ENCODE measurements around the gene GET4. TPM values are rescaled to one million over a fixed set of nuclear protein-coding genes. Genes with fewer than 3 reads are reported as not detected.

Gene GET4
- polyA plus RNA-seq, 1 of the 3 experiments (the other 2 are of a cell fraction): 63.1 TPM

GRCh38 chr7:863106-863505, 13.2 kb upstream of the GET4 start:
- H3K79me2 ChIP-seq (ENCODE audit: insufficient read depth): peaks cover 10% of the 10 kb centered on the region; the same call in 1 of the 2 replicates
- no peak overlapping the region for H3K4me2 ChIP-seq
- no peak for TF ChIP-seq ELF1 (IDR thresholded peaks at IDR 0.05)
- TF ChIP-seq PBX3 (IDR thresholded peaks at IDR 0.05): no peak
- no peak for TF ChIP-seq TAF1 (IDR thresholded peaks at IDR 0.05; ENCODE audit: borderline replicate concordance, low read depth, low read length)
- no peak for TF ChIP-seq POLR2AphosphoS5 (IDR thresholded peaks at IDR 0.05; ENCODE audit: low read depth, low read length)
- TF ChIP-seq SMC3 (IDR thresholded peaks at IDR 0.05; ENCODE audit: low read depth, low read length): no peak
- no peak for TF ChIP-seq EZH2phosphoT487 (IDR thresholded peaks at IDR 0.05; ENCODE audit: borderline replicate concordance, low read depth)
- no peak for TF ChIP-seq USF1 (IDR thresholded peaks at IDR 0.05; ENCODE audit: borderline replicate concordance, low read depth)
- TF ChIP-seq NRF1 (IDR thresholded peaks at IDR 0.05; ENCODE audit: low read depth, low read length): no peak
- TF ChIP-seq TEAD4 (IDR thresholded peaks at IDR 0.05; ENCODE audit: borderline replicate concordance, insufficient read depth): no peak
- no peak for TF ChIP-seq SIN3A (IDR thresholded peaks at IDR 0.05; ENCODE audit: borderline replicate concordance, low read depth, low read length)
- no peak for TF ChIP-seq YY1 (IDR thresholded peaks at IDR 0.05; ENCODE audit: low read depth)
- TF ChIP-seq CTCF (IDR thresholded peaks at IDR 0.05): no peak
- peaks cover 0 to 32% of the 10 kb centered on the region in 2 experiments; a peak in 1 of 4 replicates for H3K4me1 ChIP-seq (ENCODE audit: control insufficient read depth in 1 of 2, insufficient read depth in 2 of 2, low read depth in 1 of 2, low read length in 1 of 2)
- H3K9me3 ChIP-seq: no peaks in the 10 kb centered on the region
- H3K27ac ChIP-seq (ENCODE audit: low read depth in 2 of 2, low read length in 1 of 2): no peak overlapping the region
- H2AFZ ChIP-seq (ENCODE audit: low read depth): no peak overlapping the region
- H3K9me2 ChIP-seq: no peaks in the 10 kb centered on the region
- ChIA-PET POLR2A (interaction anchor here (0.6 to 1.1 kb wide), 2 partner anchors 11 to 104 kb away, joined by 3 read pairs; no protein-coding TSS in a partner anchor), CTCF (interaction anchor here (1.1 to 14.6 kb wide), 9 partner anchors 9 to 546 kb away, joined by 3 to 123 read pairs (median 5); no protein-coding TSS in a partner anchor)
- H3K27me3 ChIP-seq (ENCODE audit: insufficient read depth): no peaks in the 10 kb centered on the region
- H3K4me3 ChIP-seq (ENCODE audit: low read depth in 2 of 2, low read length in 1 of 2): no peak overlapping the region
- H3F3A ChIP-seq (replicated peaks; ENCODE audit: insufficient read depth): no peaks in the 10 kb centered on the region
- no peaks in the 10 kb centered on the region for H4K20me1 ChIP-seq (ENCODE audit: insufficient read depth)
- DNase-seq: no peak
- peaks cover 66 to 71% of the 10 kb centered on the region in 2 experiments for H3K36me3 ChIP-seq (replicated peaks in 1 of 2; ENCODE audit: control insufficient read depth in 1 of 2, insufficient read depth in 2 of 2, low read length in 1 of 2)
- WGBS (ENCODE audit: low lambda C conversion rate): 94% methylated on average over 16 of the region's 16 CpGs
- H3K9ac ChIP-seq: no peak overlapping the region

- peaks cover 1% of the 10 kb centered on the region for H3F3A ChIP-seq (replicated peaks; ENCODE audit: insufficient read depth)
- no peak overlapping the region for H3K9ac ChIP-seq
- H3K4me3 ChIP-seq (ENCODE audit: low read depth in 2 of 2, low read length in 1 of 2): no peak overlapping the region
- 0 out of 2 replicates have a peak, but pooled peaks cover 5% of the 10 kb centered on the region for H3K79me2 ChIP-seq (ENCODE audit: insufficient read depth)
- CTCF ChIA-PET: interaction anchor here (0.6 to 1.3 kb wide), 2 partner anchors 30 to 93 kb away, joined by 3 read pairs; no protein-coding TSS in a partner anchor
- H3K27ac ChIP-seq (ENCODE audit: low read depth in 2 of 2, low read length in 1 of 2): no peak overlapping the region
- H4K20me1 ChIP-seq (ENCODE audit: insufficient read depth): no peaks in the 10 kb centered on the region
- POLR2A ChIA-PET: no interaction called here
- H3K9me2 ChIP-seq: no peaks in the 10 kb centered on the region
- H3K36me3 ChIP-seq (replicated peaks in 1 of 2; ENCODE audit: control insufficient read depth in 1 of 2, insufficient read depth in 2 of 2, low read length in 1 of 2): peaks cover 54 to 66% of the 10 kb centered on the region in 2 experiments
- H3K9me3 ChIP-seq: no peaks in the 10 kb centered on the region
- WGBS (ENCODE audit: low lambda C conversion rate): 95% methylated on average over 21 of the region's 25 CpGs
- H3K4me1 ChIP-seq (ENCODE audit: control insufficient read depth in 1 of 2, insufficient read depth in 2 of 2, low read depth in 1 of 2, low read length in 1 of 2): peaks cover 0 to 32% of the 10 kb centered on the region in 2 experiments; a peak in 1 of 4 replicates
- no peak overlapping the region for H3K4me2 ChIP-seq
- DNase-seq: no peak
- H3K27me3 ChIP-seq (ENCODE audit: insufficient read depth): no peaks in the 10 kb centered on the region
- H2AFZ ChIP-seq (ENCODE audit: low read depth): no peak overlapping the region
- TF ChIP-seq GATA2 (CRISPR knock-in tag; IDR thresholded peaks at IDR 0.05): no peak
- TF ChIP-seq TCF12 (IDR thresholded peaks at IDR 0.05): no peak
- no peak for TF ChIP-seq POLR2AphosphoS5 (IDR thresholded peaks at IDR 0.05; ENCODE audit: low read depth, low read length)
- TF ChIP-seq NRF1 (IDR thresholded peaks at IDR 0.05; ENCODE audit: low read depth, low read length): no peak
- no peak for TF ChIP-seq USF2 (IDR thresholded peaks at IDR 0.05; ENCODE audit: borderline replicate concordance, low read depth, low read length)
- no peak for TF ChIP-seq TEAD4 (IDR thresholded peaks at IDR 0.05; ENCODE audit: borderline replicate concordance, insufficient read depth)
- no peak for TF ChIP-seq CHD2 (IDR thresholded peaks at IDR 0.05; ENCODE audit: low read length, partially characterized antibody)
- TF ChIP-seq PBX3 (IDR thresholded peaks at IDR 0.05): no peak
- TF ChIP-seq EZH2phosphoT487 (IDR thresholded peaks at IDR 0.05; ENCODE audit: borderline replicate concordance, low read depth): no peak
- TF ChIP-seq FOXJ3 (CRISPR knock-in tag; IDR thresholded peaks at IDR 0.05): no peak
- no peak for TF ChIP-seq RAD21 (IDR thresholded peaks at IDR 0.05; ENCODE audit: low read length)
- no peak for TF ChIP-seq FOXM1 (IDR thresholded peaks at IDR 0.05; ENCODE audit: low read depth)
- no peak for TF ChIP-seq USF1 (IDR thresholded peaks at IDR 0.05; ENCODE audit: borderline replicate concordance, low read depth)
- no peak for TF ChIP-seq EP300 (IDR thresholded peaks at IDR 0.05; ENCODE audit: borderline replicate concordance in 1 of 2, low read depth in 1 of 2, low read length in 1 of 2)
Observed at GRCh38 chr7:865921-866320, 10.4 kb upstream of the GET4 start.
